KG1 (cell line): Measurements from ENCODE around the gene RTL10.

Source experiments
- DNase-seq: peaks from one replicate; lab custom pipeline; 2025; lab: John Stamatoyannopoulos, UW

The RTL10 gene

GRCh38 chr22:19862619-19863246 lies 8.1 kb upstream of the RTL10 start:
- DNase-seq: no peak

- DNase-seq: no peak
Measured at GRCh38 chr22:19859861-19860510, 5.3 kb upstream of the RTL10 start.

GRCh38 chr22:19857382-19857781 lies 2.7 kb upstream of the RTL10 start:
- DNase-seq: no peak

- peak; percentile 34 for DNase-seq
Measured at GRCh38 chr22:19855504-19856409, 1.1 kb upstream of the RTL10 start.

GRCh38 chr22:19853879-19854777 lies 546 bp downstream of the RTL10 start:
- no peak for DNase-seq

GRCh38 chr22:19853058-19853878 lies 1.4 kb downstream of the RTL10 start:
- DNase-seq: no peak

GRCh38 chr22:19852177-19852781 lies 2.4 kb downstream of the RTL10 start:
- DNase-seq: no peak

- no peak for DNase-seq
Measured at GRCh38 chr22:19851291-19852176, 3.1 kb downstream of the RTL10 start.

- DNase-seq: no peak
Measured at GRCh38 chr22:19850763-19851109, 3.9 kb downstream of the RTL10 start.

GRCh38 chr22:19849835-19850762 lies 4.6 kb downstream of the RTL10 start:
- no peak for DNase-seq

GRCh38 chr22:19848298-19849224 lies 6.1 kb downstream of the RTL10 start:
- DNase-seq: no peak

- DNase-seq: no peak
Measured at GRCh38 chr22:19847345-19847632, 7.4 kb downstream of the RTL10 start.

GRCh38 chr22:19846620-19847344 lies 7.9 kb downstream of the RTL10 start:
- DNase-seq: no peak

GRCh38 chr22:19845054-19845722 lies 9.5 kb downstream of the RTL10 start:
- DNase-seq: no peak

GRCh38 chr22:19844377-19845053 lies 10.2 kb downstream of the RTL10 start:
- DNase-seq: no peak

GRCh38 chr22:19843857-19844376 lies 10.8 kb downstream of the RTL10 start:
- DNase-seq: no peak
